GM21360 (cell line): ENCODE results near the gene MAP2K2.

Experiments used
- ATAC-seq: cut with Tn5 transposase; IDR thresholded peaks from one replicate; pipeline ENCODE4 v1.9.1; 2021; ENCODE audit warnings: mild to moderate bottlenecking, moderate library complexity; ENCODE audit not compliant: unreplicated experiment

The MAP2K2 gene

DNA sequence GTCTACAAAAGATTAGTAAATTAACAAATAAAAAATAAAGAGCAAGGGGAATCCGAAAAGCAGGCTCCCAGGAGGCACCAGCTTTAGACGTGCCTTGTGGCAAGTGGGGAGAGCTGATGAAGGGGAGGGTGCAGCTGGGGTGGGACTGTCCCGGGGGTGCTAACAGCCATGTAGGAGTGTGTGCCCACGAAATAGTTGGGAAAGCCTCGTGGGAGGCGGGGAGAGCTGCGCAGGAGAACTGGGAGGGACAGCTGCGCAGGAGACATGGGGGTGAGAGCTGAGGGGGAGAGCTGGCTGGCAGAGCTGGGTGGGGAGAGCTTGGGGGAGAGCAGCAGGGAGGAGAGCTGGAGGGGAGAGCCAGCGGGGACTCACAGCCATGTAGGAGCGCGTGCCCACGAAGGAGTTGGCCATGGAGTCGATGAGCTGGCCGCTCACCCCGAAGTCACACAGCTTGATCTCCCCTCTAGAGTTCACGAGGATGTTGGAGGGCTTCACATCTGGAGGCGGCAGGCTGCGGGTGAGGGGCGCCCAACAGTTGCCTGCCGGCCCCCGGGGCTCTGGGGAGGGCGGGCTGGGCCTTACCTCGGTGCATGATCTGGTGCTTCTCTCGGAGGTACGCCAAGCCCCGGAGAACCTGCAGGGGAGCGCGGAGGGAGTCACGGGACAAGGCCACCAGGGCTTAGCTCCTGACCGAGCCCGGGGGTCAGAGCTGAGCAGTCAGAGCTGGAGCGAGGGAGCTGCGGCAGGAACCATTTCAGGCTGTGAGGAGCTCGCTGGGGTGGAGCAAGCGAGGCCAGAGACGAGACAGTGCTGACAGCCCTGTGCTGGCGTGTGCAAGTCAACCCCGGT, 23.1 kb downstream of the MAP2K2 start:
- no peak for ATAC-seq

DNA sequence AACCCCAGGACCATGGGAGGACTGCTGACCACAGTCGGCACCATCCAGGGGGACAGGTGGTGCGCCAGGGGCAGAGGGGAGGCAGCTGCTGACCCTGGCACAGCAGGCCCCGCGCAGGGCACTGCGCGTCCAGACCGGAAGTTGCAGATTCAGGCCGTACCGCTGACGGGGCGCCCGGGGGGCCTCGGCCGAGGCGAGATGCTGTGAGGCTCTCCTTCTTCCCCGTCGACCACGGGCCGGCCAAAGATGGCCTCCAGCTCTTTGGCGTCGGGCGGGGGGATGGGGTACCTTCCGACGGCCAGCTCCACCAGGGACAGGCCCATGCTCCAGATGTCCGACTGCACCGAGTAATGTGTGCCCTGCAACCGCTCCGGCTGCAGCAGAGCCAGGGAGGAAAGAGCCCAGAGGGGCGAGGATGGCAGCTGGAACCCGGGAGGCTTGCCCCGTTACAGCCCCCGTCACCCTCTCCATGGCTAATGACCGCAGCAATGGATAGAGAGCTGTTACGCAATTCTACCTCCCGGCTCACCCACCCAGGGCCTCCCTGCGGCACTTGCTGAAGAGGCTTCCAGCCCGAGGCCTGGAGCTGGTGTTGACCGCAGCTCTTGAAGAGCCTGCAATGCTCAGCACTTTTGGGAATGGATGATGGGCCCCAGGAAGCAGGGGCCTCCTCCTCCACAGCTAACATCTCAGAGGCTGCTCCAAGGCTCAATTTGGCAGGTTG, 24.7 kb downstream of the MAP2K2 start:
- ATAC-seq: no peak

DNA sequence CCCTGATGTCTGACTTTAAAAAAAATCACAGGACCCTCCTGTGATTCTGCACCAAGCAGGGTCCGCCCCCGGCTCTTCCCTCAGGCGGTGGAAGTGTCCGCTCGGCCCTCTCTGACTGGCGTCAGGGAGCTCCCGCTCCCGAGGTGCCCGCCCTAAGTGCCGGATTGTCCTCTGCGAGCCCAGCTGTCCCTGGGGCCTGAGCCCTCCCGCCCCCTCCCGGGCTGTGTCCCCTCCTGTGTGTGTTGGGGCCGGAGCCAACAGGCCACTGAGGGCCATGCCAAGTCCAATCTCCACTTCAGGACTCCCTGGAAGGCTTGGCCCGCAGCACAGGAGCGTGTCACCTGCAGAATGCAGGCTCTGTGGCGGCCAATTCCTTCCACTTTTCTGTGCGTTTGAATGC, 25.4 kb downstream of the MAP2K2 start:
- no peak for ATAC-seq

DNA sequence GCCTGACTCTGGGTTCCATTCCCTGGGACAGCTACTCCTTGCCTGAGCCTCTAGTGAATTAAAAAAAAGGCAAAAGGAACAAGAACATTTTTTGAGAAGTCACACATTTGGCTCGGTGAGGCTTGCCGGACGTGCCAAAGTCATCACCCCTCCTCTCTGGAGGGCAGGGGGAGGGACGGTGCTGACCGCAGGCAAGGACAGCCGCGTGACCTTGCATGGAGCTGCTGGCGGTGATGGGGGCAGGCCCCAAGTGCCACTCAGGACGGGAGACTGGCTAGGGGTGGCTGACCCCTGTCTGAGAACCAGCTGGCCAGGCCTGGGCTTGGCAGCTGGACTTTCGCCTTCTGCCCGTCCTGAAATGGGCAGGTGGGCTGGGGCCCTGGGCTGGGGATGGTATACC, 26.4 kb downstream of the MAP2K2 start:
- no peak for ATAC-seq

DNA sequence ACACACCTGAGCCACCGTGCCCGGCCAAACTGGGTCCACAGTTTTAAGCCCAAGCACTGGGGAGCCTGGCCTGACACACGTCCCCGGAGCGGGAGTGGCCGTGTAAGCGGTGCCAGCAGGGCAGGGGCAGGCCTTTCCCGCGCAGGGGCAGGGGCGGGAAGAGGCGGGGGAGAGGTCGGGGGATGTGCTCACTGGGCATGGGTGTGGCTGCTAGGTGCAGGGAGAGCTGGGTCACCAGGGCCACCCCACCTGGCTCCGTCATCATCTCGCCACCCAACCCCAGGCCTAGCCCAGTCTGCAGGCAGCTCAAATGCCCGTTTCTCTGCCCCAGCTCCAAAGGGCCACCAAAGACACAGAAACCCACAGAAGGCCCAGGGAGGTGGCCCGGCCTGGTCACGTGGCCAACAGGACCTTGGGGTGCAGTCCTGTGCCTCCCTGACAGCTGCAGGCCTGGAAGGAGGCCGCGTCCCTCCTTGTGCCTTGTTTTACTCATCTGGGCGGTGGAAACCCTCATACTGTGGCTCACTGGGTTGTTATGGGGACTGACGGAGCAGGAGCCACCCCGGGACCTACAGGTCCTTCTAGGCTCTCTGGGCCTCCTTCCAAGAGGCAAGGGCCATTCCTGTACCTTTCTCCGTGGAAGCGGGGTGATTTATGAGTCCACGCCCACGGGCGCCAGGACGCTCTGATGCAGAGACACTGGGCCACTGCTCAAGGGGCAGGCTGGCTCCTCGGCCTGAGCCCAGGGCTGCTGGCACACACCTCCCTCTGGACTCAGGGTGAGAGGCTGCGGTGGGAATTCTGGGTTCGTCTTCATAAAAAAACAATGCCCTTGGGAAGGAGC, 27.7 kb downstream of the MAP2K2 start:
- no peak for ATAC-seq

DNA sequence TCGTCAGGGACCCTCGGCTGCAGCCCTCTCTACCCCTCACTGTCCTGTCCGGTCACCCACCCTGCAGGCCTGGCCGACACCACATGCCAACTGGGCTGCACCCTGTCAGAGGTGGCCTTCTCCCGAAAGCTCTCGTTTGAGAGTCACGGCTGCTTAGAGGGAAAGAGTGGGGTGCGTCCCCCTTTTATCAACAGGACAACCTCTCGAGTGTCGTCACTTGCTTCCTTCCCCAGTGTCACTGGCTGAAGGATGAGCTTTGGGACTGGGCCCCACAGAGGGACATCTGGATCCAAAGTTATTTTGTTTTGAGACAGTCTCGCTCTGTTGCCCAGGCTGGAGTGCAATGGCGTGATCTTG, 28.5 kb downstream of the MAP2K2 start:
- no peak for ATAC-seq

DNA sequence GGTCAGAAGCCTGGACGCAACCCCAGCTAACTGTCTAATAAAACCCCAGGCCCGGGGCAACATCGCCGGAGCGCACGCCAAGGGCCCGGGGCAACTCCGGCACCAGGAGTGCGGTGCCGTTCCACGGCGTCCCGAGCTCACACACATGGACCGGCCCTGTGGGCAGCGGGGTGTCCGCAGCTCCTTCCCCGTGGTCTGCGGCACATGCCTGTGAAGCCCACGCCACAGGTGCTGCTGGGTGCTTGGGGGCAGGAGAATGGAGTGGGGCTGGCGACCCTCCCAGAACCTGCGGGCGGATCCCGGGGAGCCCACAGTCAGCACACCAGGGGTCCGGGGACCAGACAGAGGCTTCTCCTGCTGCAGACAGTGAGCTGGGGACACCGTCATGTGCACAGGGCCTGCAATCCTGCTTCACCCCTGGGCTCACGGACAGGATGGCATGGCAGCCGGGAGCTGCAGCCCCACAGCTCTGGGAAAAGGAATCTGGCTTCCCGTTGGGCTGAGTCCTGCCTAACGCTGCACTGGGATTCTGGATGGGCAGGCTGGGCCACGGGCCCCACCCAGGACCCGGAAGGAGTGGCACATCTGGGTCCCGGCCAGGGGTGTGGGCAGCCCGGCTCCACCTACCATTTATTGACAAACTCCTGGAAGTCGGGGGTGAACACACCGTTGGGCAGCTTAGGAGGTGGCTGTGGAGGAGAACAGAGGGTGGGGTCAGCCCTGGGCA, 29.0 kb downstream of the MAP2K2 start:
- no peak for ATAC-seq

DNA sequence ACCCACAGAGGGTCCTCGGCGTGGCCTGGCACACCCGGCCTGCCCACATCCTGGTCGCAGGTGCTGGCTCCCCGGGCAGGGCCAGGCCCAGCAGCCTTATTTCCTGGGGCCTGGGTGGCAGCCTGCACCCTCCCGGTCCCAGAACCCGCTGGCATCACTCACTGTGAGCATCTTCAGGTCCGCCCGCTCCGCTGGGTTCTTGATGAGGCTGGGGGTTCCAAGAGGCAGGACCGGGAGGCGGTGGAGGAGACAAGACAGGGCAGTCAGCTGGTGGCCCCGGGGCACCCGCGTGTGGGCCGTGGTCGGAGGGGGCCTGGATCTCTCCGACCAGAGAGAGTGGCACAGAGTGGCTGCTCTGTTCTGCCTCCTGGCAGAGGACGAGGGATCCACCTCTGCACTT, 29.6 kb downstream of the MAP2K2 start:
- no peak for ATAC-seq

DNA sequence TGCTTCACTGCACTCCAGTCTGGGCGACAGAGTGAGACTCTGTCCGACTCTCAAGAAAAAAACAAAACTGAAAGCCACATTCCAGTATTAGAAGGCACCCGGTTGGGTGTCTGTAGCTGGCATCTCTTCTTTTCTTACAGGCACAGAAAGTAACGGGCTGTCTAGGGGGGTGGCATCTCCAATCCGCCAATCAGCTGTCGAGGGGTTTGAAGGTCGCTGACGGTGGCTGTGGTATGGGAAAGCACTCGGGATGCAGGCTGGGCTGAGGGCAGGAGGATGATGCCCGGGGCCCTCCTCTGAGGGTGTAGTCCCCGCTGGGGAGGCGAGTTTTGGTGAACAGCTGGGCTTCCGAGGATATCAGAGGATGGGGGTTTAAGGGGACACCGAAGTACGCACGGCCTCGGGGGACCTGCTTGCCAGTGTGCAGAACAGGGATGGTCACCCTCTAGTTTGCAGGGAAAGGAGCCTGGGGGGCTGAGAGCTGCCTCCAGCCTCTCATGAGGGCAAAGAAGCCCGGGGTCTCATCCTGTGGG, 30.2 kb downstream of the MAP2K2 start:
- ATAC-seq: no peak

DNA sequence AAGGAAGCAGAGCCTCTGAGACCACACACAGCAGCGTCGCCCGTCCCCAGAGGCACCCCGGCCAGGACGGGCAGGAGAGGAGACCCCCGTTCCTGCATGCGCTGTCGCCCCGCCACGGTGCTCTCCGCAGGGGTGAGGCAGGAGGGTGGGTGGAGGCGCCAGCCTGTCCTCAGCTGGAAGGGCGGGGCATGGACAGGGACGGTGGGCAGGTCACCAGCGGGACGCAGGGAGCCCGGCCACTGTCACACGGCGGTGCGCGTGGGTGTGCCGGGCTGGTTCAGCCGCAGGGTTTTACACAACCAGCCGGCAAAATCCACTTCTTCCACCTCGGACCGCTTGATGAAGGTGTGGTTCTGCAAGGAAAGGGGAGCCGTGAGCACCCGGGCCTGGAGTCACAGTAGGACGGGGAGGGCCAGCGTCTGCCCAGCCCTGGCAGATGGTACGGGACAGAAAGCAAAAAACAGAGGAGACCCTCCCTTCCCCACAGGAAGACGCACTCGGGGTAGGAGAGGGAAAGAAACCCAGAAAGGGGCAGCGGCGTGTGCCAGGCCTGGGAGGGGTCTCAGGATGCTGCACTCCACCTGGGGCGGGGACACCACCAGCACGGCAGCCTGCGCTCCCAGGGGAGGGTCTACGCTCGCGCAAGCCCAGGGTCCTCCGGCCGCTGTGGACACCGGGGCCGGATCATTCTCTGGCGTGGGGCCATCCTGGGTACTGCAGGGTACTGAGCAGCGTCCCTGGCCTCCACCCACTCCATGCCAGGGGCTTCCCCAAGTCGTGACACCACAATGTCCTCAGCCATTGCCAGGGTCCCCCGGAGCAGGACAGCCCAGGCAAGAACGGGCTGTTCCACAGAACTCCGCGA, 33.3 kb downstream of the MAP2K2 start:
- ATAC-seq: no peak

DNA sequence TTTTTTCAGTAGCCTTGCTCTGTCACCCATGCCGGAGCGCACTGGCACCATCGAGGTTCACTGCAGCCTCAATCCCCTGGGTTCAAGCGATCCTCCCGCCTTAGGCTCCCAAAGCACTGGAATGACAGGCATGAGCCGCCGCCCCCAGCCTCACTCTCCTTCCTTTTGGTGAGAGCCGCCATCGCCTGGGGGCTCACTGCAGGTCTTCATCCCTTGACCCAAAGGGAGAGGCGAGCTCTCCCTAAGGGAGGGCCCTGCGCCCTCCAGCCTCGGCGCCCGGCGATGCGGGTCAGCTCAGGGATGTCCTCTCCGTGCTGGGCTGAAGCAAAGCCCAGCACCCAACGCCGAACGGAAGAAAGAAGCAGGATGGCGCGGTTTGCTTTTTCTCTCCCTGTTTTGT, 34.0 kb downstream of the MAP2K2 start:
- no peak for ATAC-seq

DNA sequence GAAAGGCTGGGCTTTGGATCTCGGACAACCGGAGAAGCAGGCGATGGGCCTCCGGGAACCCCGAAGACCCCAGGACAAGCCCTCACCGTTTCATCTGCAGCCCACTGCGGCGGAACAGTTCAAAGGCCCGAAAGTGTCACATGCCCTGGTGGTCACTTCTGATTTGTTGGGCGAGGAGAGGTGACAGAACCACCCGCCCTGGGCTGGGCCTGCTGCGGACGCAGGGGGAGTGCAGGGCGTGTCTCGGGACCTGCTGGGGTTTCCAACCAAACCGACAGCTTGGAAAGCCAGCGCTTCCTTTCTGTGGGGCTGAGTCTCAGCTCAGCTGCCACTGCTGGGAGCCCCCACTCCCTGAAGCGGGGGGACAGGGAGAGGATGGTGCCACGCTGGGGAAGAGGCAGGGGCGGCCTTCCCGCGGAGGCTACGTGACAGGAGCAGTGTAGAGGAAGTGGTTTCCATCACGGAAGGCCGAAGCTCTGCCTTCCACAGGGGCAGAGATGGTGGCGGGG, 34.5 kb downstream of the MAP2K2 start:
- ATAC-seq: no peak

DNA sequence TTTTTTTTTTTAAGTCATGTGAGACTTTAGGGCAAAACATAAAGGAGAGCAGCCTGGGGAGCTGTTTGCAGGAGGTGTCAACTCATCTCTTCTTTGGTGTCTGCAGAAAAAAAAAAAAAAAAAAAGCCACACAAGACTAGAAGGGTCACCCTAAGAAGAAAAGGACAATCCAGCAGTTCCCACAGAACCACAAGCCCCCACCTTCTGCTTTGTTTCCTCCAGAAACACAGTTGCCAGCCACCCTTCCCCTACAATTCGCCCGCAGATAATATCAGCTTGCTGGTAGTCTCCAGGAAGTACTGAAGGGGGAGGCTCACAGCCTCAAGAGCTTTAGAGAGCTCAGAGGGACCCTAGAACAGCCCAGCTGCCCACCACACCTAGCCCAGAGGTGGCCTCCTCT, 34.9 kb downstream of the MAP2K2 start:
- no peak for ATAC-seq

DNA sequence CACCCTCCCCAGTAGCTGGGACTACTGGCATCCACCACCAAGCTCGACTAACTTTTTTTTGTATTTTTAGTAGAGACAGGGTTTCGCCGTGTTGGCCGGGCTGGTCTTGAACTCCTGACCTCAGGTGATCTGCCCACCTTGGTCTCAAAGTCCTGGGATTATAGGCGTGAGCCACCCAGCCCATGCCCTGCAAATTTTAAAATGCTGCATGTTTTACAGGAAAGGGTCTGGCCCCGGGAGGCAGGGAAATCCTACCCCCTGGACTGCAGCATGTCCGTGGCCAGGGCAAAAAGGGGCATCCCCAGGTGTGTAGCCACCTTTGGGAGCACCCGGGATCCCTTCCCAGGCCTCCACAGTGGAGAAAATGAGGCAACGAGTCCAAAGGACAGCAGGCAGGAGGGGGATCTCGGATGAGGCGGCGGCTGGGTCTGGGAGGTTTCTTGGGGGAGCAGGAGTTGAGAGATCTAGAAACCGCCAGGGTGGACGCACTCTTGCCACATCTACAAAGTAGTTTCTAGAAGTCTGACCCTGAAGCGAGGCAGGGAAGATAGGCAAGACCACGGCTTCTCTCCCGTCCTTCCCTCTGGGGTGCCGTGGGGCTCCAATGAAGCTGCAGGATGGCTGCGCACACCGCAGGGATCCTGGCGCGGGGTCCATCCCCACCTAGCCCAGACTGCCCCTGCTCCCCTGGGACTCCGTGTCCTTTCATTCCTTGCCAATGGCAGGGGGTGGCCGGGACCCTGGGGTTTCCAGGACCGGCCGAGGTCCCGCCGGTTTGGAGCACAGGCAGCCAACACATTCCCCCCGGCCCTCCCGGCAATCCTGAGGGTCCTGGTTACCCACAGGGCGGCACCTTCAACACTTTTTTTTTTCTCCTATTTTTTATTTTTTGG, 35.9 kb downstream of the MAP2K2 start:
- no peak for ATAC-seq

DNA sequence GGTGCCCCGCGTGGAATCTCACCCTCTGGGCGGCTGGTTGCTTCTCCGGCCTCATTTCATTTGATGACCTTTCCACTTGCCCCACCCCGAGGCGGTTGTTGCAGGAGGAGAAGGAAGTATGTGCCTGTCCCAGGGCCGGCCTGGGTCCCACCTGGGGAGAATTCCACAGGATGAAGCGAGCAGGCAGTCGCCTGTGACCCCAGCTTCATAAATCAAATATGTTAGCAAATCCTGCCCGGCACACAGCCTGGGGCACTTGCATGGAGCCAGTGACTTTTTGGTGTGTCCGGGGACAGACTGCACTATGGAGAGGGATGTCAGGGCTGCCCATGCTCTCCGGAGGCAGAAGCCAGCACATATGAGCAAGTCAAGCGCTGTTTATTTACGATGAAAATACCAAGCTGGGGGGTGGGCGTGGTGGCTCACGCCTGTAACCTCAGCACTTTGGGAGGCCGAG, 37.5 kb downstream of the MAP2K2 start:
- no peak for ATAC-seq

DNA sequence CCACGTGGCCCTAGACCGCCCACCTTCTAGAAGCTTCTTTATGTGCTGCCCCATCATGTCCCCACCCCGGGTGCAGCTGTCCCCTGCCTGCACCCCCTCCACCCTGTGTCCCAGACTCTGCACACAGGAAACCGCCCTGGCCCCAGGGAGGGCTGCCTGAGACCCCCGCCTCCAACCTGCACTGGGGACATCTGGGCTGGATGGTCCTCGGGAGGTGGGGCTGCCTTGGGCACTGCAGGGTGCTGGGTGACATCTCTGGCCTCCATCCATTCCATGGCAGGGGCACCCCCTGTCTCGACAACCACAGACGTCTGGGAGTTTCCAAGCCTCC, 39.4 kb downstream of the MAP2K2 start:
- no peak for ATAC-seq

DNA sequence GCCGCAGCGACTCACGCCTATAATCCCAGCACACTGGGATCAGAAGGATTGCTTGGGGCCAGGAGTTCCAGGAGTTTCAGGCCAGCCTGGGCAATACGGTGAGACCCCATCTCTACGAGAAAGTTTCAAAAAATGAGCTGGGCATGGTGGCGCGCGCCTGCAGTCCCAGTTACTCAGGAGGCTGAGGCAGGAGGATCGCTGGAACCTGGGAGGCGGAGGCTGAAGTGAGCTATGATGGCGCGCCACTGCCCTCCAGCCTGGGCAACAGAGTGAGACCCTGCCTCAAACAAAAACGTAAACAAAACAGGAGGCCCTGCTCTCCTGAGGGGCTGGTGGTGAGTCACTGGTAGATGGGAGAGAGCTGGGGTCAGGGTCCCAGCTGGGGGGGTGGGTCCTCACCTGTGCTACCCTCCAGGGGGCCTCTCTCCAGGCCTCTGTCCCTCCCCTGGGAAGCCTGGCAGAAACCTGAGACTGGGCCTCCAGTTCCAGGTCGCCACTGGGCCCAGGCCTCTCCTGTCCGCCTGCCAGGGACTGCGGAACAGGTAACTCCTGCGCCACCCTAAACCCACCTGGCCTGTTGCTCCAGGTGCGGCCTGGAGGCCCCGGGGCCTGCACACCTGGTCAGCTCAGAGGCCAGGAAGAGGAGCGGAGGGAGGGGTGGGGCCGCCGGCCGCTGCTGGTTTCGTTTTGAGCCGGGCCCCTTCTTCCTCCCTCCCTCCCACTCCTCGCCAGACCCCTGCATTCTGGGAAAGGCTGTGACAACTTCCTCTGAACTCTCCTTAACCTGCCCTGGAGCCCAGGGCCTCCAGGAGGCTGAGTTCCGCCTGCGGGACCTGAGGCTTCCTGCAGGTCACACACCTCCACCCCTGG, 40.0 kb downstream of the MAP2K2 start:
- ATAC-seq: no peak

DNA sequence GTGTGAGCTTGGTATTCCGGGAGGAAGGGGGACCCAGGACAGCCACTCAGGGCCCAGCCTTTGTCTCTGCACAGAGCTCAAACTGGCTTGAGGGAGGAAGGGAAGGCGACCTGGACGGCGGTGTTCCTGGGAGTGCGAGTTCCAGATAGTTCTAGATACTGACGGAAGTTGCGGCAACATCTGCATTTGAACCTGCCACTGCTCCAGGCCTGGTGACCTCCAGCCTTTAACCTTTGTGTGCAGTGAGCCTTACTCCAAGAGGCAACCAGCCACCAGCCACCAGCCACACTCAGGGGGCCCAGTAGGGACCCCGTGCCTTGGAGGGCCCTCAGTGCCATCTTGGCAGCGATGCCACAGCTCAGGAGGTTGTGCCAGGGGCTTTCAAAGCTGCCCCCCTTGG, 41.8 kb downstream of the MAP2K2 start:
- no peak for ATAC-seq
